ENCODE measurements around the gene WFS1.

Gene WFS1

DNA sequence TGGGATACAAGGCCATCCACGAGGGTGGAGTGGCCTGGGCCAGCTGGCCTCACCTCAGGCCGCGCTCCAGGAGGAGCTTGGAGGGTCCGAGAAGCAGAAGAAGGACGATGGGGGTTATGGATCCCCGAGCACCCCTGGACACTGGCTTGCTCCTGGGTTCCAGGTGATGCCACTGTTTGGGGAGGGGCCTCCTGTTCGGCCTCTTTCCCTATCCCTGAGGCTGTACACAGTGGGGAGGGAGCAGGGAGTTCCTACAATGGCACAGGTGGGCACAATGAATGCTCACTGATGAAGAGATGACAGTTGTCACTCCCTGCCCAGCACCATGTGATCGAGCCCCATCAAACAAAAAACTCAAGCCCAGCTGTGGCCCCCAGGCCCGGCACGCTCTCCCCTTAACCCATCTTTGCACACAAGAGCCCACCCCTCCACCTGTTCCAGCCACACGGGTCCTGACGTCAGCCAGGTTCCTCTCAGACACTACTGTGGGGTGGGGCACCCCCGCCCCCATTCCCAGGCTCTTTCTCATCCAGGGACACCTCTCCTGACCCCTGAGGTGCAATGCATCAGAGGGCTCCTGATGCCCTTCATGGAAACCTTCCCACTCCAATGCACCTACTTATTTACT is 70.3 kb downstream of the WFS1 start:
- DNase-seq (ENCODE audit: low spot score), result no peak

DNA sequence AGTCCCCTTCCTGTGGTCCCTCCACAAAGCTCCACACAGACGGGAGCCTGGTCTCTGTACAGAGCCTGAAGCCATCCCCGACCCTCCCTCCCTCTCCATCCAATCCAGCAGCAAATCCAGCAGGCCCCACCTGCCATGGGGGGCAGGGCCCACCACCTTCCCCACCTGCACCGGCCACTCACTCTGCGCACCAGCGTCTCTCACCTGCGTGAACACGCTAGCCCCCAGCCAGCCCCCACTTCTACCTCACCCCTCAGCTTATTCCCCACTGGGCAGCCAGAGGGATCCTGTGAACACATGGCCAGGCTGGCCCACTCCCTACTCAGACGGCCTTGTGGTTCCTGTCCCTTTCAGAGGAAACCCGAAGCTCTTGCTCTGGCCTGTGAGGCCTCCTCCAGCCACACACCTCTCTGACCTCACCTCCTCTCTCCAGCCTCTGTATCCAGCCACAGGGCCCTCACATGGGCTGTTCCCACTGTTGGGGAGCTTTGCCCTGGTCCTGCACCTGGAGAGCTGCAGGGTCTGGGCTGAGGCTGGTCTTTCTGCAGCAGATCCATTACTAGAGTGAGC is 70.9 kb downstream of the WFS1 start:
- DNase-seq (ENCODE audit: low spot score), result no peak

DNA sequence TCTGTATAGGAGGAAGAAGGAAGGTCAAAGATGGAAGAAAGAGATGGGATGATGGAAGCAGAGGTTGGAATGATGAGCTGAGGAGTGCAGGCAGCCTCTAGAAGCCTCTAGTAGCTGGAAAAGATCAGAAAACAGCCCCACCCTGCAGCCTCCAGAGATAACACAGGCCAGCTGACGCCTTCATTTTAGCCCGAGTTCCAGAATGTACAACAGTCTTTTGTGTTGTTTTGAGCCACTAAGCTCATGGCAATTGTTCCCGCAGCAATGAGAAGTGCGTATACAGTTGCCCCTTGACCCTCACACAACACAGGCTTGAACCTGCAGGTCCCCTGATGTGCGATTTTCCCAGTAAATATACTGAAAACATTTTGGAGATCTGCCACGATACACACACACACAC is 72.0 kb downstream of the WFS1 start:
- no peak for DNase-seq (ENCODE audit: low spot score)

DNA sequence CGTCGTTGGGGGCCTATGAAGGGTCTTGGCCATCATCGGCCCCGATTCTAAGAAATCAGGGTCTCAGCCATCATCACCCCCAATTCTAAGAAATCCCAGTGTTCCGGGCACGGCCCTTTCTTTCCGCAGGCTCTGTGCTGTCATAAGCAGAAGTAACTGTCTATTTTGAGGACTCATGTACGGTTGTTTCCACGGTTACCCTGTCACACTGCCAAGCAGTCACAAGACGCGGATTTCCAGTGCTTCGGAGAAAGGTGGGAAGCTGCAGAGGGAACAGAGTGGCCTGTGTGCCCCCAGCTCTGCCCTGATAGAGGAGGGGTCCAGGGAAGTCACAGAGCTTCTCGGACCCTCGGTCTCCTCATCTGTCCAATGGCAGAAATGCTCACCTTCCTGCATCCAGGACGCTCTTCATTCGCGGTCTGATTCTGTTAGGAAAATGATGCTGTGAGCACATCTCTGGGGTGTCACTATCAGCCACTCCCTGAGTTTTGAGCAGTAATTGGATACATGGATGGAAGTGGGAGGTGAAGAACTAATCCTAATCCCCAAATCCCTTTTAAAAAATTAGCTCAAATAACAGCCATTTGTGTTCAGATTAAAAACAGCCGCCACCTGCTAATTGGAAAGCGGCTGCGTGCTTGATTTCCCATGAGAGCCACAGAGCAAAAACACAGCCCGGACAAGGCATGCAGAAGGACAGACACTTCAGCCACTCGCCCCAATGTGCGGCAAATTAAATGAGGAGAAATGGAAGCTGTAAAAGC is 73.1 kb downstream of the WFS1 start:
- no peak for DNase-seq (ENCODE audit: low spot score)

DNA sequence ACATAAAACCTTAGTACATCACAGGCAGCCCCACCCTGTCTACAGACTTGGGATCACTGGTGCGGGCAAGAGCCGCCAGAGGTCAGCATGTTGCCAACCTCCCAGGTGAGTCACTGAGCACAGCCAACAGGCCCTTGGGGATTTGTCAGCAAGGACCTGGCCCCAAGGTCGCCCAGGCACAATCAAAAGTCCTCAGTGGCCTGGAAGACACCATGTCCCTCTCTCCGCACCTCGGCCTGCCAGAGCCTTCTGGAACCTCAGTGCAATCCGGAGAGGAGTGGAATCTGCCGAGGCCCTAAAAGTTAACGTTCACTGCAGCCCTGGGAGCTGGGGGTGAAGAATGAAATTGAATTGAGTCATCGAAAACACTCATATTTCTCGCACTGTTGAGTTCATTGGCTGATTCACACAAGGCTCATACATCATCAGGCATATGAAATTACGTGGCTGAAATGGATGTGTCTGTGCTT is 74.3 kb downstream of the WFS1 start:
- peak; percentile 58 for DNase-seq (ENCODE audit: low spot score)

DNA sequence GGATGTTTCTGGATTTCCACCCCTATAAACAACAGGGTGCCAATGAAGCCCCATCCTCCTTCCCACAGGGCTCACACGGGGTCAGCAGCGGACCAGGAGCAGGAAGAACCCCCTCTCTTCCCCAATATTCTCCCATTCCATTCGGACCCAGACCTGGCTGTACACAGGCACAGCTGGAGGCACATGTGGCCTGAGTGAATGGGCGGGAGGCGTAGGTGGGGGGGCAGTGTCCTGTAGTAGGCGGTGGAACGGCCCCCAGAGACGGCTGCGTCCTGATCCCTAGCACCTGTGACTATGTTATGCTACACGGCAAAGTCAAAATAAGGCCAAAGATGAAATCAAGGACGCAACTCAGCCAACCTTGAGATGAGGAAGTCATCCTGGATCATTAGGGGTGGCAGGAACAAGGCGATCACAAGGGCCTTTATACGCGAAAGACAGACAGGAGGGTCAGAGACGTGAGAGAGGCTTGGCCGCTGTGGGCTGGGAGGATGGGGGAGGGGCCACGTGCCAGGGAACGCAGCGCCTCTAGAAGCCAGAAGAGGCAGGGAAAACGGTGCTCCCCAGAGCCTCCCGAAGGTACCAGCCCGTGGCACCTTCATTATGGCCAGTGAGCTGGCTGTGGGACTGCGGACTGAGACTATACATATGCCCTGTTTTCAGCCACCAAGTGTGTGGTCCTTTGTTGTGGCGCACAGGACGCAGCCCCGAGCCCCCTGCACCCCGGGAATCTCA is 75.6 kb downstream of the WFS1 start:
- DNase-seq (ENCODE audit: low spot score), result no peak

DNA sequence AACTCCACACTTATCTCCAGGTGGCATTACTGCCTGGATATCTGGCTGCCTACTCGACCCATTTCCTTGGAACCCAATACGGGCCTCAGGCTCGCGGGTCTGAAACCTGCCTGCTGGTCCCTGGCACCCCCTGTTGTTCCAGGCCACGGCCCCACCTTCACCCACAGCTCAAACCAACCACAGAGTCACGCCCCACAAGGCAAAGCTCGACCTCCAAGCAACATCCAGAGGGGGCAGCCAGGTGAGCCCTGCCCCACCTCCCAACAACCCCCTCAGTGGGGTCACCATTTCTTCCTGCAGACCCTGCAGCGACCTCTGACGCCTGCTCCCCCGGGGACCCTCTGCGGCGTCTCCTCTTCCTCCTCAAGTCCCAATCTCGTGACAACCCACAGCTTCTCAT is 76.2 kb downstream of the WFS1 start:
- no peak for DNase-seq (ENCODE audit: low spot score)

DNA sequence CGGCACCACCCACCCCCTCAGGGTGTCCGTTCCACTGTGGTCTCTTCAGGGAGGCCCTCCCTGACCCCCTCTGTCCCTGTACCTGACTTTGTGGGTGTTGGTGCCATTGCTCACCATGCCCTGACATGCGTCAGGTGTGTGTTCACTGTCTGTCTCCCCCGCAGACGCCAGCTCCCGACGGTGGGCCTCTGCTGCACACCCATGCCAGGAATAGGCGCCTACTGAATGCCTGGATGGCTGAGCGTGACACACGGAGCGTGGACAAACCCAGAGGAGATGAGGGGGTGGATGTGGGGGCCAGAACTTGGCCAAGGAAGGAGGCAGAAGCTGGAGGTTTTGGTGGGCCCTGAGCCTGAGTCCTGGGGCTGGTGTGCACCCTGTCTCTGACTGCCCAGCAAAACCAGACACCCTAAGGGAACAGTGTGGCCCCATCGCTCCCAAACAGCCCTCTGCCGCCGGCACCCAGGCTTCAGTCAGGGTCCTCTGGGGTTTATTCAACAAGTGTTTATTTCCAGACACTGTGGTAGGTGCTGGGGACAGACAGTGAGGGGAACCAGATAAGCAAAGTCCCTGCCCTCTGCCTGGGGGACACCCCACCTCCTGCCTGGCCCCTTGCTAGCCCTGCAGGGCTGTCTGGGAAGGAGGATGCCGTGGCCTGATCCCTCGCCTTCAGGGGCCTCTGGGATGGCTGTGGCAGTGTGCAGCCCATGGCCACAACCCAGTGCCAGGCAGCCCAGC is 76.9 kb downstream of the WFS1 start:
- DNase-seq (ENCODE audit: low spot score), result no peak

DNA sequence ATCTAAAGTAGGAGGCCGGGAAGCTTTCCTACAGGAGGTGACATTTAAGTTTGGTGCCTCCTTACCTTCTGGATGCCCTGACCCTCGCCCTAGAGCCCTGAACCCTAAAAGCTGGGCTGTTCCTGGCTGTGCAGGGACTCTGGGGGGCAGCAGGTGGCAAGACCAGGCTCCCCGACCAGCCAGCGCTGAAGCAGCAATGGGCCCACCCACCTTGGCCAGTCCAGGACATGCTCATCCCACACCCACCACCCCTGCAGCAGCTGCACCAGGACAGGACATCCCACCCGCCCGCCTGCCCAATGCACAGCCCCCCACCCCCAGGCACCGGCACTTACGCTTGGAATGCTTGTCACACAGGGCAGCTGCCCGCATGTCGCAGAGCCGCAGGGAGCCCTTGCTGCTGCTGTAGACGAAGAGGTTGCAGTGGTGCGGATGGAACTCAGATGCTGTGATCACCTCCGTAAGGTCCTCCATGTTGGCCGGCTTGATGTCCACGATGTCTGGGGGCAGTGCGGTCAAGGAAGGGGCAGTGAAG is 77.9 kb downstream of the WFS1 start:
- DNase-seq (ENCODE audit: low spot score), result no peak

DNA sequence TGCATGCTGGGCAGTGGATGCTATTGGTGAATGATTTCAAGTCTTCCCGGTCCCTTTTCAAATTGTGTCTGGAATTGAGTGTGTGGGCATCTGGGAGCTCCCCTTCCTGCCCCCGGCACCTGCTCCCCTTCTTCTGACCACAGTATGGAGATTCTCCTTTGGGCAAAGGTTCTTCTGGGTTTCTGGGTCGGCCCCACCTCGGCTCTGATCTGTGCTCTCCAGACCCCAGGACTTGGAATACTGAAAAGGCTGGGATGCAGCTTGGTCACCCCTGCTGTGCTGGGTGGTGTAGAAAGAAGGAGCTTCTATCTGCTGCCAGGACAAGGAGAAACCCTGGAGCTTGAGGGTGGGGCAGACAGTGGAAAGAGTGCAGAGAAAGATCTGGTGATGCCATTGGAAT is 78.8 kb downstream of the WFS1 start:
- DNase-seq (ENCODE audit: low spot score), result no peak

DNA sequence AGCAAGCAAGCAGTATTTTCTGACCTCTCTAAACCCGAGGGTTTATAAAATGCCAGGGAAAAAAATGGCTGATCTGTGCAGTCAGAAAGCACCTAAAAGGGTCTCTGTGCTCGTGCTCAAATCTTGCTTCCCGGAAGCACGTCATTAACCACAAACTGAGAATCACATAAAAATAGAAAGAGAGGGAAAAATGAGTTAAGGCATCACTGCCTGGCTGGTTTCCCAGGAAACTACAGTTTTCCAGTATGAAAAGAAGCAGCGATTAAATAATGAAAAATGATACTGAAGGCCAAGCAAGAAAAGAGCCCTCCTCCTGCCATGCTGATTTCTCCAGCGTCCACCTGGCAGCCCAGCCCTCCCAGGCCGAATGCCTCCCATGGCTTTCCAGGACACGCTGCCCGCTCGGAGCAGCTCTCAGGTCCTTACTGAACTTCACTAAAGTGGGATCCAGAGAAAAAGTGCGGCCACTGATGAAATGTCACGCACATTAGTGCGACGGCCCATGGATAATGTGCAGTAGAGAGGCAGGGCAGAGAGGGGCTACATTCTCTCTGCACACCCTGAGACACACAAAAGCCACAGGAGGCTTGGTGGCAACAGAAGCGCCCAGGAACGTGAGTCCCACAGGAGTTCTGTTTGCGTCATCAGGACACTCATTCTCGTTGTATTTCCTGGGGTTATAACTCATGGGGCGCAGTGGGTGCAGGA is 80.4 kb downstream of the WFS1 start:
- DNase-seq (ENCODE audit: low spot score), result no peak

DNA sequence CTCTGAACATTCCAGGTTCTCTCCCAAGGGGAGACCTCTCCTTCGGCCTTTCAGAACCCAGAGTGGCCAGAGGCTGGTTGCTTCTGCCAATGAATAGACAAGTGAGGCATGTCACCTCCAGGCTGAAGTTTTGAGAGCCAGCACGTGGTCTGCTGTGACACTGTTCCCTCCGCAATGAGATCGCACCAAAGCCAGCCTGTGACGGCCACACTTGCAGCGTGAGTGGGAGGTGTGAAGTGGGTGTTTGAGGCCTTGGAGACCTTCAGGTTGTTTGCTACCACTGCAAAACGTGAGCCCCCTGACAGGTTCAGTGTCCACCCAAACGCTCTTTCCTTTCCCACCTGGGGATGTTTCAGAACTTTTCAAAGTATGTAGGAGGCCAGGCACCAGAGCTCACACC is 81.0 kb downstream of the WFS1 start:
- DNase-seq (ENCODE audit: low spot score), result no peak

DNA sequence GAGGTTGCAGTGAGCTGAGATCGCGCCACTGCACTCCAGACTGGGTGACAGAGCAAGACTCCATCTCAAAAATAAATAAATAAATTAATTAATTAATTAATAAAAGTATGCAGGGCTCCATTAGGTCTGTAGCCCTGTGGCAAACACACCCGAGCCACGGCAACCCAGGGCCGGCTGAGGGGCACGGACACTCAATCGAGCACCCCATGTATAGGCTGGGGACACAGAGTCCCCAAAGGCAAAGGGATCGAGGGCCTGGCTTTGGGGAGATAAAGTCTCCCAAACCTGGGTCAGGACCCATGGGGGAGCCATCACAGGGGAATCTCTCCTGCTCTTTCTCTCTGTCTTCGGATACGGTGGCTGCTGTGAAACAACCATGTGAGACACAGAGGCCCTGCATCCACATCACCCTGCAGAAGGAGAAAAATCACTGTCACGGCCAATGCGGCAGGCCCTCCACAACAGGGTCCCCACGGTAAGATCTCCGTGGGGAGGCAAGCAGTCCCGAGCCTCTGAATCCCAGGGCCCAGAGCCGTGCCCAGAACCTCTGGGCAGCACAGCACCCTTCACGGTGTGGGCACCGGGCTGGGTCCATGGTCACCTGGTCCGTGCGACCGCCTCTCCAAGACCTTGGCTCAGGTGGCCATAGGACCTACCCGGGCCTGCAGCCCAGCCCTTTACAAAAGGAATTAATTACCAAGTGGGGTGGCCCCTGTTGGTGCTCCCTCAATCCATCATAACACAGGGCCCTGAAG is 81.8 kb downstream of the WFS1 start:
- no peak for DNase-seq (ENCODE audit: low spot score)

DNA sequence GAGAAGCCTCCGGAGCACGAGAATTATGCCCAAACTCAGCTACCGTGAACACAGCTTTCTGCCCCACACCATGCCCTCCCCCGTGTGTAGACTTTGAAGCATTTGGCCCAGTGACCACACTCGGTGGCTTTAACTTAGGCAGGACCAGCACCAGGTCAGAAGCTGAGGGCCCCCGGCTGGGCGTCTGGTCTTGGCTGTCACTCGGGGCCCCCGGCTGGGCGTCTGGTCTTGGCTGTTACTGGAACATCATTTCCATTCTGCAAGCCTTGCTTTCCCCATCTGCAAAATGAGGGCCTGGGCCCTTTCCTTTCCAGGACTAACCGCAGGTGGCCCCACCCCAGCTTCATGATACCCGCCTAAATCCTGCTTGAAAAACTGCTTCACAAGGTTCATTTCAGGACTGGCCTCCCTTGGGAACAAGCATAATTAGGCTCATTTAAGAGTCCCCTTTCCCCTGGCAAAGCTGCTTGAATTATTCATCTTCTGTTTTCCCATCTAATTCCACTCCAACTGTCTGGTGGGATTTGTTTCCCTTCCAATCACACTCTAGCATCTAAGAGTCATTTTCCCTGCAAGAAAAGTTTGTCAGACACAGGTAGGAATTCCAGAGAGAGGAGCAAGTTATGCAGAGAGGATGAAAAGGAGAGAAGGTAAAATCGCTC is 82.5 kb downstream of the WFS1 start:
- no peak for DNase-seq (ENCODE audit: low spot score)
